ENCODE data around the gene RBBP8.

DNA sequence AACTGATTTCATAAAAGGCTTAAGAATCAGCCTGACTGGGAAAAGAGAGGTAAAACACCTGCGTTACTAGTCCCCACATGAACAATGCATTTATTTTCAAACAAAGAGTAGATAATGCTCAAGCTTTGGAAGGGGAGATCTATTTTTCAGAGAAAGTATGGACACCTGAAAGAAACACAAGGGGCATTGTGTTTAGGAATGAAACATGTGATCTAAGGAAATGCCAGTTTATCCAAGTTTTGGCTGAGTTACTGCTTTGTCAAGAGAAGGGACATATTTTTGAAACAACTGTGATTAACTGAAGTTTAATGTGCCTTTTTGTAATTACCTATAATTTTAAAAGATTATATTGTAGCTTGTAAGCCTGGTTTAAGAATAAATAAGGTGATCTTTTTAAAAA lies 49.3 kb upstream of the RBBP8 start:
- TF ChIP-seq EZH2 (IDR thresholded peaks at IDR 0.05; ENCODE audit: borderline replicate concordance, insufficient read depth, low read length, poor library complexity, severe bottlenecking) (no peak), POLR2AphosphoS5 (IDR thresholded peaks at IDR 0.05) (no peak), RAD21 (conservative IDR thresholded peaks at IDR 0.05) (no peak), TAF1 (IDR thresholded peaks at IDR 0.05; ENCODE audit: low read depth) (no peak), EP300 (conservative IDR thresholded peaks at IDR 0.05; ENCODE audit: poor library complexity, severe bottlenecking) (no peak), MXI1 (conservative IDR thresholded peaks at IDR 0.05; ENCODE audit: poor library complexity, severe bottlenecking) (no peak), SMC3 (conservative IDR thresholded peaks at IDR 0.05; ENCODE audit: poor library complexity) (no peak)
- TF ChIP-seq, protein P1, sequence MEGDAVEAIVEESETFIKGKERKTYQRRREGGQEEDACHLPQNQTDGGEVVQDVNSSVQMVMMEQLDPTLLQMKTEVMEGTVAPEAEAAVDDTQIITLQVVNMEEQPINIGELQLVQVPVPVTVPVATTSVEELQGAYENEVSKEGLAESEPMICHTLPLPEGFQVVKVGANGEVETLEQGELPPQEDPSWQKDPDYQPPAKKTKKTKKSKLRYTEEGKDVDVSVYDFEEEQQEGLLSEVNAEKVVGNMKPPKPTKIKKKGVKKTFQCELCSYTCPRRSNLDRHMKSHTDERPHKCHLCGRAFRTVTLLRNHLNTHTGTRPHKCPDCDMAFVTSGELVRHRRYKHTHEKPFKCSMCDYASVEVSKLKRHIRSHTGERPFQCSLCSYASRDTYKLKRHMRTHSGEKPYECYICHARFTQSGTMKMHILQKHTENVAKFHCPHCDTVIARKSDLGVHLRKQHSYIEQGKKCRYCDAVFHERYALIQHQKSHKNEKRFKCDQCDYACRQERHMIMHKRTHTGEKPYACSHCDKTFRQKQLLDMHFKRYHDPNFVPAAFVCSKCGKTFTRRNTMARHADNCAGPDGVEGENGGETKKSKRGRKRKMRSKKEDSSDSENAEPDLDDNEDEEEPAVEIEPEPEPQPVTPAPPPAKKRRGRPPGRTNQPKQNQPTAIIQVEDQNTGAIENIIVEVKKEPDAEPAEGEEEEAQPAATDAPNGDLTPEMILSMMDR (IDR thresholded peaks at IDR 0.05; ENCODE audit: poor library complexity, severe bottlenecking) = no peak
- TF ChIP-seq, protein P2, sequence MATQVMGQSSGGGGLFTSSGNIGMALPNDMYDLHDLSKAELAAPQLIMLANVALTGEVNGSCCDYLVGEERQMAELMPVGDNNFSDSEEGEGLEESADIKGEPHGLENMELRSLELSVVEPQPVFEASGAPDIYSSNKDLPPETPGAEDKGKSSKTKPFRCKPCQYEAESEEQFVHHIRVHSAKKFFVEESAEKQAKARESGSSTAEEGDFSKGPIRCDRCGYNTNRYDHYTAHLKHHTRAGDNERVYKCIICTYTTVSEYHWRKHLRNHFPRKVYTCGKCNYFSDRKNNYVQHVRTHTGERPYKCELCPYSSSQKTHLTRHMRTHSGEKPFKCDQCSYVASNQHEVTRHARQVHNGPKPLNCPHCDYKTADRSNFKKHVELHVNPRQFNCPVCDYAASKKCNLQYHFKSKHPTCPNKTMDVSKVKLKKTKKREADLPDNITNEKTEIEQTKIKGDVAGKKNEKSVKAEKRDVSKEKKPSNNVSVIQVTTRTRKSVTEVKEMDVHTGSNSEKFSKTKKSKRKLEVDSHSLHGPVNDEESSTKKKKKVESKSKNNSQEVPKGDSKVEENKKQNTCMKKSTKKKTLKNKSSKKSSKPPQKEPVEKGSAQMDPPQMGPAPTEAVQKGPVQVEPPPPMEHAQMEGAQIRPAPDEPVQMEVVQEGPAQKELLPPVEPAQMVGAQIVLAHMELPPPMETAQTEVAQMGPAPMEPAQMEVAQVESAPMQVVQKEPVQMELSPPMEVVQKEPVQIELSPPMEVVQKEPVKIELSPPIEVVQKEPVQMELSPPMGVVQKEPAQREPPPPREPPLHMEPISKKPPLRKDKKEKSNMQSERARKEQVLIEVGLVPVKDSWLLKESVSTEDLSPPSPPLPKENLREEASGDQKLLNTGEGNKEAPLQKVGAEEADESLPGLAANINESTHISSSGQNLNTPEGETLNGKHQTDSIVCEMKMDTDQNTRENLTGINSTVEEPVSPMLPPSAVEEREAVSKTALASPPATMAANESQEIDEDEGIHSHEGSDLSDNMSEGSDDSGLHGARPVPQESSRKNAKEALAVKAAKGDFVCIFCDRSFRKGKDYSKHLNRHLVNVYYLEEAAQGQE (IDR thresholded peaks at IDR 0.05; ENCODE audit: borderline replicate concordance) = no peak
